K562 (cell line): Measurements from ENCODE around the gene MAPKAPK2. TPM values are rescaled to one million over a fixed set of nuclear protein-coding genes. Genes with fewer than 3 reads are reported as not detected.

Experiments used
- ATAC-seq: fragments of 200-7000 bp; cut with Tn5 transposase; 3 replicates; pipeline ENCODE4 v1.9.1; 2020; ENCODE audit warnings: moderate library complexity
- BruUV-seq: library from RNA; stranded (reverse); fragments of 400-500 nt; replicated peaks from 2 replicates; lab custom pipeline; 2021; lab: Mats Ljungman, UMichigan
- CTCF ChIA-PET: fragments of 300-600 bp; formaldehyde crosslinking; extraction: SDS; loops from one replicate; lab custom pipeline; 2021; ENCODE audit warnings: low intra/inter-chr PET ratio; lab: Yijun Ruan, JAX
- POLR2A ChIA-PET: fragments of 300-600, 350-650 bp; sonication (Branson Sonifier 250); formaldehyde crosslinking; extraction: SDS; loops from one replicate; lab custom pipeline; 2021; ENCODE audit warnings: antibody characterized with exemption, inconsistent platforms; lab: Yijun Ruan, JAX
- DNase-seq, 4 experiments: peaks; one replicate each; pipeline versions ENCODE4 v3.0.0 to v3.0.0-alpha.2; 2011 to 2018; ENCODE audit warnings: low spot score in 3 of 4, mixed read lengths in 3 of 4; ENCODE audit errors: extremely low read depth in 1 of 4
- FAIRE-seq: peaks from 2 replicates; lab custom pipeline; 2011; peaks lifted over from hg19 to GRCh38; lab: Jason Lieb, UNC
- H2AFZ ChIP-seq: 2 replicates; pipeline ENCODE4 v1.6.0; 2011; ENCODE audit warnings: low read depth, low read length, control low read depth, inconsistent platforms
- H3K27ac ChIP-seq: fragments of 200-600 bp; 3 replicates; pipeline ENCODE4 v1.8.0; 2011; ENCODE audit warnings: low read depth, mild to moderate bottlenecking, control low read depth, inconsistent platforms, low read length, moderate library complexity, mixed read lengths; ENCODE audit errors: extremely low read depth
- H3K27me3 ChIP-seq, 2 experiments: fragments of 300-600 bp in 1 of 2; 2 replicates in 1 of 2; 3 replicates in 1 of 2; pipeline versions ENCODE4 v1.6.0 to v1.8.0; 2011; ENCODE audit warnings: inconsistent platforms in 2 of 2, low read length in 2 of 2, mild to moderate bottlenecking in 1 of 2, mixed read lengths in 1 of 2, moderate library complexity in 1 of 2; ENCODE audit not compliant: control insufficient read depth in 2 of 2, insufficient read depth in 2 of 2
- H3K36me3 ChIP-seq: fragments of 300-600 bp; 3 replicates; pipeline ENCODE4 v1.8.0; 2011; ENCODE audit warnings: mild to moderate bottlenecking, low read length, inconsistent platforms; ENCODE audit not compliant: control insufficient read depth, insufficient read depth
- H3K4me1 ChIP-seq, 2 experiments: fragments of 200-600 bp in 1 of 2; replicated peaks in 1 of 2; 2 replicates in 1 of 2; 3 replicates in 1 of 2; pipeline versions ENCODE4 v1.5.1 to v1.8.0; 2011; ENCODE audit warnings: inconsistent platforms in 2 of 2, low read length in 2 of 2, mild to moderate bottlenecking in 1 of 2, mixed read lengths in 1 of 2, moderate library complexity in 1 of 2; ENCODE audit not compliant: control insufficient read depth in 2 of 2, insufficient read depth in 2 of 2
- H3K4me2 ChIP-seq: 2 replicates; pipeline ENCODE4 v1.6.1; 2011; ENCODE audit warnings: low read length, control low read depth, inconsistent platforms, mixed read lengths; ENCODE audit not compliant: insufficient read depth
- H3K4me3 ChIP-seq: fragments of 200-600 bp; sonication (generic), shearing (Covaris generic); 2 replicates; pipeline ENCODE4 v1.5.1; 2016; ENCODE audit warnings: control low read depth, inconsistent platforms
- H3K79me2 ChIP-seq: fragments of 200-600 bp; 3 replicates; pipeline ENCODE4 v1.8.0; 2011; ENCODE audit warnings: low read length, inconsistent platforms; ENCODE audit not compliant: control insufficient read depth, insufficient read depth
- H3K9ac ChIP-seq, 2 experiments: 2 replicates each; pipeline versions ENCODE4 v1.6.0 to v1.6.1; 2011; ENCODE audit warnings: low read depth in 2 of 2, low read length in 2 of 2, control low read depth in 1 of 2, inconsistent platforms in 1 of 2, mild to moderate bottlenecking in 1 of 2, mixed read lengths in 1 of 2; ENCODE audit not compliant: insufficient read depth in 1 of 2
- H3K9me1 ChIP-seq: one replicate; pipeline ENCODE4 v1.6.0; 2011; ENCODE audit warnings: inconsistent platforms, mild to moderate bottlenecking, low read length, moderate library complexity; ENCODE audit not compliant: control insufficient read depth, insufficient read depth
- H3K9me3 ChIP-seq: replicated peaks from 2 replicates; pipeline ENCODE4 v1.5.1; 2011; ENCODE audit warnings: low read depth, low read length, inconsistent platforms; ENCODE audit not compliant: control insufficient read depth, insufficient read depth
- H4K20me1 ChIP-seq: replicated peaks from 2 replicates; pipeline ENCODE4 v1.6.1; 2011; ENCODE audit warnings: low read length, inconsistent platforms, mixed read lengths; ENCODE audit not compliant: control insufficient read depth, insufficient read depth
- CBFA2T3 ChIP-seq: fragments of 450-650 bp; IDR thresholded peaks from 2 replicates; pipeline ENCODE4 v1.6.1; 2017
- CCAR2 ChIP-seq: fragments of 200-400 bp; formaldehyde crosslinking; IDR thresholded peaks from 2 replicates; pipeline ENCODE4 v1.6.1; 2017; ENCODE audit warnings: mild to moderate bottlenecking, low read depth, low read length
- CHD1 ChIP-seq: fragments of 200-600 bp; sonication (generic); IDR thresholded peaks from one replicate; pipeline ENCODE4 v1.6.1; 2012; ENCODE audit warnings: mild to moderate bottlenecking, moderate library complexity, low read length, inconsistent platforms
- HNRNPK ChIP-seq: fragments of 200-400 bp; formaldehyde crosslinking; IDR thresholded peaks from one replicate; pipeline ENCODE4 v1.6.1; 2018; ENCODE audit warnings: mild to moderate bottlenecking, low read depth, low read length; ENCODE audit not compliant: poor library complexity, severe bottlenecking
- KHSRP ChIP-seq: fragments of 450-650 bp; IDR thresholded peaks from 2 replicates; pipeline ENCODE4 v1.6.1; 2017
- NFIC ChIP-seq: fragments of 450-650 bp; IDR thresholded peaks from 2 replicates; pipeline ENCODE4 v1.6.1; 2017; ENCODE audit warnings: mild to moderate bottlenecking, inconsistent platforms
- NFXL1 ChIP-seq: fragments of 450-650 bp; formaldehyde crosslinking; IDR thresholded peaks from 2 replicates; pipeline ENCODE4 v1.4.0; 2021; ENCODE audit warnings: mild to moderate bottlenecking
- PHB ChIP-seq: fragments of 250-450 bp; sonication (Bioruptor Pico); IDR thresholded peaks from 2 replicates; pipeline ENCODE4 v1.5.0; 2021
- PRDM10 ChIP-seq: fragments of 450-650 bp; IDR thresholded peaks from 2 replicates; pipeline ENCODE4 v1.6.1; 2018; ENCODE audit not compliant: partially characterized antibody
- STAT5B ChIP-seq: fragments of 250-450 bp; sonication (Bioruptor Pico); IDR thresholded peaks from 2 replicates; pipeline ENCODE4 v1.8.0; 2021; ENCODE audit warnings: mild to moderate bottlenecking, inconsistent platforms
- SUPT5H ChIP-seq: fragments of 450-650 bp; IDR thresholded peaks from 2 replicates; pipeline ENCODE4 v1.6.1; 2016
- ZNF263 ChIP-seq: sonication (generic); formaldehyde crosslinking; IDR thresholded peaks from 2 replicates; pipeline ENCODE4 v1.8.0; 2022; ENCODE audit warnings: mild to moderate bottlenecking, missing genetic modification reagents, borderline replicate concordance
- ZNF584 ChIP-seq: fragments of 200-800 bp; sonication (Bioruptor generic); IDR thresholded peaks from 2 replicates; pipeline ENCODE4 v1.6.1; 2016; ENCODE audit warnings: low read depth, mild to moderate bottlenecking, missing genetic modification characterization, missing compliant biosample characterization
- WGBS: fragments of 100-300 bp; shearing (Covaris generic); methylation state at CpG from one replicate; pipeline ENCODE4 v1.1.6; 2016; ENCODE audit warnings: low coverage, mixed read lengths; ENCODE audit not compliant: insufficient coverage; ENCODE audit errors: missing lambda C conversion rate; 5-methylcytosine and 5-hydroxymethylcytosine counted together
- in situ Hi-C: fragments of 300-500 bp; cut with MboI; formaldehyde crosslinking; loops from 4 replicates; pipeline ENCODE4 v1.15.0; 2018; ENCODE audit warnings: inconsistent platforms, mixed read lengths
- intact Hi-C: fragments of 100-400 bp; cut with micrococcal nuclease; formaldehyde crosslinking; loops from 2 replicates; pipeline ENCODE4 v1.14.2; 2022
- polyA plus RNA-seq, 8 experiments: library from polyadenylated mRNA; depleted of rRNA in 4 of 8; stranded (reverse) in 5 of 8; unstranded in 3 of 8; fragments of >200 nt; fragmentation: Nextera tagmentation in 2 of 8; fragmentation: Illumina TruSeq in 1 of 8; extraction: Ambion mirVana in 2 of 8; extraction: Trizol in 1 of 8; gene quantifications; 2 replicates each; pipeline versions ENCODE4 v1.2.1 to v1.2.3, GENCODE V29; 2011 to 2014; ENCODE audit warnings: inconsistent platforms in 1 of 8, missing spikeins in 1 of 8
- total RNA-seq, 7 experiments: library from RNA; depleted of rRNA in 6 of 7; stranded (reverse); fragments of >200 nt in 6 of 7; fragmentation: Illumina TruSeq in 2 of 7; extraction: Trizol in 2 of 7; gene quantifications; 2 replicates each; pipeline versions ENCODE4 v1.2.1 to v1.2.3, GENCODE V29; 2011 to 2021; ENCODE audit warnings: low replicate concordance in 1 of 7

Gene MAPKAPK2
- total and polyA plus RNA-seq, 9 of the 15 experiments (the other 6 are each of a cell fraction or from before 2014, with no cell fraction given), result 0.63 to 94.2 (median 52.1) TPM

DNA sequence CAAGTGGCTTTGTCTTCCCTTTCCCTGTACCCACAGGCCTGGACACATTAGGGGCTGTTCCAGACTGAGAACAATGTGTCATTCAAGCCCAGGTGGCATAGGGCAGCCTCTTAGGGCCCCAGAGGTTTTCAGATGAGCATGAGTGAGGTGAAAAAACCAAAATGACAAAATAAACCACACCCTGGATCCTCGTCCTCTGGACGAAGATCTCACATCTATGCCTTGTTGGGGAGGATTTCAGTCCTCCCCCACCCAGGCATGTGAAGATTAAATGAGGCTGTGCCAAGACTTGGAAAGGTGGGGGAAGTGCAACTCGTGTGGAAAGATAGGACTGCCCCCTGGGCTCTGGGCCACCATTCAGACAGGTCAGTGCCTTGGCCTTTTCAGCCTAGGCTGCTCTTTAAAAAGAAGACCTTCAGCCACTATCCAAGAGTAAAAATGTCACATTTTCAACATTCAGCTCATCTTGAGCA lies 53.1 kb downstream of the MAPKAPK2 start:
- in situ Hi-C loops (loop anchor here (5.0 kb wide), 3 partner anchors 65 to 245 kb away; no protein-coding TSS in a partner anchor), intact Hi-C loops (loop anchor here (5.0 to 10.0 kb wide), 3 partner anchors 243 to 760 kb away; partner anchors contain the start of gene CR1)
- H3K4me1 ChIP-seq, result peaks cover 10 to 17% of the 10 kb centered on the region in 2 experiments

More for the DNA sequence above, 53.1 kb downstream of the MAPKAPK2 start:
- TF ChIP-seq STAT5B (no peak), CCAR2 (no peak), NFIC (0 out of 2 replicates have a peak, but pooled peaks have one; percentile 14), PRDM10 (peak; percentile 50), ZNF263 (peak; percentile 20; the same call in 1 of the 2 replicates), SUPT5H (0 out of 2 replicates have a peak, but pooled peaks have one; percentile 8), CBFA2T3 (no peak; the same call in 1 of the 2 replicates), PHB (CRISPR knock-in tag) (no peak), HNRNPK (no peak), CHD1 (no peak), NFXL1 (no peak), ZNF584 (no peak), KHSRP (no peak)
- Histone ChIP-seq H3K9me1 (peaks cover 13% of the 10 kb centered on the region), H3K9ac (no peak overlapping the region; a peak in 1 of 4 replicates), H3K36me3 (peaks cover 17% of the 10 kb centered on the region; the same call in 2 of the 3 replicates), H4K20me1 (peaks cover 36% of the 10 kb centered on the region), H3K79me2 (no peaks in the 10 kb centered on the region), H3K27me3 (peaks cover 16 to 17% of the 10 kb centered on the region in 2 experiments), H3K27ac (no peak overlapping the region), H2AFZ (no peak overlapping the region), H3K4me3 (no peak overlapping the region), H3K9me3 (no peaks in the 10 kb centered on the region), H3K4me2 (no peak overlapping the region)
- 22% methylated on average over 3 of the region's 3 CpGs for WGBS
- BruUV-seq, result no TSS peak
- ATAC-seq (no peak), FAIRE-seq (no peak), DNase-seq (peak in 3 of 4 experiments; percentile 31 to 43 (median 40))
- ChIA-PET CTCF (interaction anchor here (1.6 to 2.1 kb wide), 2 partner anchors 71 to 175 kb away, joined by 6 to 10 read pairs; no protein-coding TSS in a partner anchor), POLR2A (interaction anchor here (0.6 to 1.0 kb wide), 3 partner anchors 50 to 105 kb away, joined by 3 to 4 read pairs (median 3); no protein-coding TSS in a partner anchor)
